ENCODE measurements around the gene BAIAP3.
"Not testable (repeated sequence)": the region's sequence is repeated elsewhere in the genome, so short reads cannot be mapped to it uniquely, and the experiment has no call there.

BAIAP3 gene, protein sequence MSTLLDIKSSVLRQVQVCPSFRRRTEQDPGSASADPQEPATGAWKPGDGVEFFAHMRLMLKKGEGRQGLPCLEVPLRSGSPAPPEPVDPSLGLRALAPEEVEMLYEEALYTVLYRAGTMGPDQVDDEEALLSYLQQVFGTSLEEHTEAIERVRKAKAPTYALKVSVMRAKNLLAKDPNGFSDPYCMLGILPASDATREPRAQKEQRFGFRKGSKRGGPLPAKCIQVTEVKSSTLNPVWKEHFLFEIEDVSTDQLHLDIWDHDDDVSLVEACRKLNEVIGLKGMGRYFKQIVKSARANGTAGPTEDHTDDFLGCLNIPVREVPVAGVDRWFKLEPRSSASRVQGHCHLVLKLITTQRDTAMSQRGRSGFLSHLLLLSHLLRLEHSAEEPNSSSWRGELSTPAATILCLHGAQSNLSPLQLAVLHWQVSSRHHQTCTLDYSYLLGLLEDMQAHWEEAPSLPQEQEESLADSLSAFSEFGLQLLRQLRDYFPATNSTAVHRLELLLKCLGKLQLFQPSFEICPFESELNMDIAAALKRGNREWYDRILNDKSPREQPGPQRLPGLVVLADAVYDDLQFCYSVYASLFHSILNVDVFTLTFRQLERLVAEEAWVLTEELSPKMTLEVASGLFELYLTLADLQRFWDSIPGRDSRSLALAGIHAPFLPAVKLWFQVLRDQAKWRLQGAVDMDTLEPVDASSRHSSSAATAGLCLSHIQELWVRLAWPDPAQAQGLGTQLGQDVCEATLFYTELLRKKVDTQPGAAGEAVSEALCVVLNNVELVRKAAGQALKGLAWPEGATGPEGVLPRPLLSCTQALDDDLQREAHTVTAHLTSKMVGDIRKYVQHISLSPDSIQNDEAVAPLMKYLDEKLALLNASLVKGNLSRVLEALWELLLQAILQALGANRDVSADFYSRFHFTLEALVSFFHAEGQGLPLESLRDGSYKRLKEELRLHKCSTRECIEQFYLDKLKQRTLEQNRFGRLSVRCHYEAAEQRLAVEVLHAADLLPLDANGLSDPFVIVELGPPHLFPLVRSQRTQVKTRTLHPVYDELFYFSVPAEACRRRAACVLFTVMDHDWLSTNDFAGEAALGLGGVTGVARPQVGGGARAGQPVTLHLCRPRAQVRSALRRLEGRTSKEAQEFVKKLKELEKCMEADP

DNA sequence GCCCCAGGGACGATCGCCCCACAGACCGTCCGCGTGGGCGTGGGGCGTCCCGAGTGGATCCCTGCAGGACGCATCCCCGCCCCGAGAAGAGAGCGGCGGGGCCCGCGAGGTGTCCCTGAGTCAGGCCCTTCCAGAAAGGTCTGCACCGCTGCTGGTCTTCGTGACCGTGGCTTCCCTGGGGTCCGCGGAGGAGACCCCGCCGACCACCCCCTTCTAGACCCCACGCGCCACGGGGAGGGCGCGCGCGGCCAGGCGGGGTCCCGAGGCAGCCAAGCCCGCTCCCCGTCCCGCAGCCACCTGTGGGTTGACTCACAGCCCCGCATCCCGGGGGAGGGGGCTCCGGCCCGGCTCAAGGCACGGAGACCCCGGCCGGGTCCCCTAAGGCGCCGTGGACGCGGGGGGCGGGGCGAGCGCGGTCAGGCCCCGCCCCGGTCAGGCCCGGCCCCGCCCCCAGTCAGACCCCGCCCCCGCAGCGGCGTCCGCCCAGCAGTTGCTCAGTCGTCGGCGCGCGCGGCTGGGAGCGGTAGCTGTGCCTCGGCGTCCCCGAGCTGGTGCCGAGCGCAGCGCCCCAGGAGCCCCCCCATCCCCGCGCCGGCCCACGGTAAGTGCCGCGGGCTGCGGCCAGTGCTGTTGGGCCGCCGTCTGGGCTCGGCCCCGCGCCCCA, at the start of gene BAIAP3:
Gene BAIAP3, plus strand, starts transcription at position 497 of the 664 bp plus-strand sequence. CDS start 4,905 bp downstream, outside the sequence.
- DNase-seq: peak; percentile 45

DNA sequence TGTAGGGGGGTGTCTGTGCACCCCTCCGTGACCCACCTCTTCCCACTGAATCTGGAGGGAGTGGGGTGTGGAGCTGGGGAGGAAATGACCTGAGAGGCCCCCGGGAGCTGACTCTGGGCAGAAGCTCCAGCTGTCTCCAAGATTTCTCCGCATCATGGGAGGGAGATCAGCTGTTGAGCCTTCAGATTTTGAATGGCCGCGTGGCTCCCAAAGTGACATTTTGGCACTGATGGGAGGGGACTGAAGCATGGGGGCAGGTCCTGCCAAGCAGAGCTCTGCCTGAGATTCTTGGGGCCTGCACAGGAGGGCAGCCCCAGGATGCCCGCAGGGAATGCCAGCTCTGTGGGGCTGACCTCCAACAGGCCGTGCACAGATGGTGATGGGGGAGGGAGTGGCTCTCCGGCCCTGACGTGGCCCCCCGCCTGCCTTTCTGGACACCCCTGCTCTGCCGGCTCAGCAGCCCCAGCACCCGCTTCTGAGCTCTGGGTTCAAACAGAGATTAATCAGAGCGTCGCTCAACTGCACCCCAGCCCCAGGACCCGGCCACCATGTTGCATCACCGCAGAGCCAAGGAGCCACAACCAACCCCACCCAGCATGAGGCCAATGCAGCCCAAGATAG, 49.3 kb upstream of the BAIAP3 start:
- no peak for DNase-seq

DNA sequence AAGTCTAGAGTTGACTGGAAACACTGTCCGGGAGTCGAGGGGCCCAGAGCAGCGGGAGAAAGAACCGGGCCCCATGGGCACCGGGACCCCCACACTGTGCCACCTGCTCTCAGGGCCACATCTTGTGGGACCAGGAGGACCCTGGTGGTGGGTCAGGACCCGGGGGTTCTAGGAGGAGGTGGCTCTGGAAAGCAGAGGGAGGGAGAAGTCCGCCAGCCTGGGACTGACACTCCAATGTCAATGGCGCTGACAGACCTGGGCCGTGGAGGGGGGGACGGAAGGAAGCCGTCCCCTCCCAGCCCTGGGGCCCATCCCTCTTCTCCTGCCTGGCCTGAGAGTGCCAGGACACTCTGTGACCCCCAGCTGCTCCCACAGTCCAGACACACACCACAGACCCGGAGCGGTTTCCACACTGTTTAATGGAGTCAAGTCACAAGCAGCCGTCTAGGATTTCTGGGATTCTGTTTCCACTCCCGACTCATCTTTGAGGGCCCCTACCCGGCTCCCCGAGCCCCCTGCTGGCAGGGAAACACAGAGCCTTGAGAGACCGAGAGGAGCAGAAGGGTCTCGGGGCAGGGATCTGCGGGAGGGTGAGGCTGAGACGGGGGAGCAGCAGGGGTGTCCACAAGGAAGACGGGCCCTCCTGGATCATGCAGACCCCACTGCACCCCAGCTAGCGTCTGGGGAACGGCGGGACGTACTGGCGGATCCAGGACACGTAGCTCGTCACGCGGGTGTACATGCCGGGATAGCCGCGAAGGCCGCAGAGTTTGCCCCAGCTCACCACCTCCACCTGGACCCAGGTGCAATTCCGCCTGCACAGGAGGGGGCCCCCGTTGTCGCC, 47.6 kb upstream of the BAIAP3 start:
- no peak for DNase-seq

DNA sequence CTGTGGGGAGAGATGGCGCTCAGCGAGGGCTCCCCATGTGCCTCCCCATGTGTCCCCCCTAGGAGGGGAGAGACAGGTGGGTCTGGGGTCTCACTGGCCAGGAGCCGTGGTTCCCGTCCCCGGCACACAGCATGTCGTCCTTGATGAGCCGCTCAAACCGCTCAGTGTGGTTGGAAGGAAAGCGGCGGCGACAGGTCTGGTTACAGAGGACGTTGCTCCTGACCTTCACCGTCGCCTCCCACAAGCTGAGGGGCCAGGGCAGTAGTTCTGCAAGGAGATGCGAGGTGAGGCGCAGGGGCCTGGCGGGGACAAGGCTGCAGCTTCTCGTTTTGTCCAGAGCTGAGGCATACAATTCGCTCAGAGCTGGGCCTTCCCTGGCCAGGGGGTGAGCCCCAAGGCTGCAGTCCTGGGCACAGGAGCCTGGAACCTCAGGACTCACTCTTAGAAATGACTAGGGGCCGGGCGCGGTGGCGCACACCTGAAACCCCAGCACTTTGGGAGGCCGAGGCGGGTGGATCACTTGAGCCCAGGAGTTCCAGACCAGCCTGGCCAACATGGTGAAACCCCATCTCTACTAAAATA, 46.8 kb upstream of the BAIAP3 start:
- DNase-seq: no peak

DNA sequence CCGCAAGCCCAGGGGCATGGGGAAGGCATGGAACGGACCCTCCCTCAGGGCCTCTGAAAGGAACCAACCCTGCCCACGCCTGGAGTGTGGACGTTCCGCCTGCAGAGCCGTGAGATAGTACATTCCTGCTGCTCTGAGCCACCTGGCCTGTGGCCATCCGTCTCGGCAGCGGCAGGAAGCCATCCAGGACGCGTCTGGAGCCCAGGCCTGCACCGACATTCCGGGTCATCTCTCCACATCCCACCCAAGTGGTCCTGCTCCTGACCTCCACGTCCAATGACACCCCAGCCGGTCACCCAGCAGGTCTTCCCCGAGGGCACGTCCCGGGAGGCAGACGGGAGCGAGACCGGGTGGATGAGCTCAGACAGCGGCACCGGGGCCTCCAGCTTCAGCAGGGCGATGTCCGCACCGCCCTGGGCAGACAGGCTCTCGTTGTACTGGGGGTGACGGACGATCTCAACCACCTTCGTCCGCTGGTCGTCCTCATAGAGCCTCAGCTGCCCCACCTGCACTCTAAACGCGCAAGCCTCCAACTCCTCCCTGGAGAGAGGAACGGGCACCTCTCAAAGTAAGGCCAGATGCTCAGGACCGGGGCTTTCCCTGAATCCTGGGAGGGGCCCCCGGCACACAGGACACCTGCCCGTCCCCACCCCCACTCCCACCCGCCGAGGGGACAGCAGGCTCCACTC, 45.3 kb upstream of the BAIAP3 start:
- no peak for DNase-seq

DNA sequence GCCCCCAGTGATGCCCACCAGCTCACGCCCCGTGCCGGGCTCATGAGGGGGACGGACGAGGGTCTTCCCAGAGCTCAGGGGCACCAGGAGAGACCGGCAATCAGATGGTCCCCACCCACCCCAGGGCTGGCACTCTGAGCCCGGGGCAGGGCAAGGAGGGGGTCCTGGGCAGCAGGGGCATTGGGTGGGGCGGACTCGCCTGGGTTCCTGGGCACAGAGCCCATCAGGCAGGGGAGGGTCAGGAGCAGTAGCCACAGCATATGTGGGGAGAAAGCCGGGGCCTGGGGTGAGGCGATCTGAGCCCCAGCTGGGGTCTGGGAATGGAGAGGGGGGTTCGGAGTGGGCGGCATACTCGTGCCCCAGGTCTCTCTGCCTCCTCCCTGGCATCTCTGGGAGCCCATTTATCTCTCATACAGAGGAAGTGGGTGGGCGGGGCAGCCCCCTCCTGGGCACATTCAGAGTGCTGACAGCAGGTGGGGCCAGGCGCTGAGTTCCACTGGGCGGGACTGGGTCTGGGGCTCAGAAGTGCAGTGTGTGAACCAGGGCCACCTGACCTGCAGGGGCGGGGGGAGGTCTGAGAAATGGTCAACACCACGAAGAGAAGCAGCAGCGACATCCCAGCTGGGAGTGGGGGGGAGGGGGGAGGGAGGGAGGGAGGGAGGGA, 44.5 kb upstream of the BAIAP3 start:
- DNase-seq: no peak

DNA sequence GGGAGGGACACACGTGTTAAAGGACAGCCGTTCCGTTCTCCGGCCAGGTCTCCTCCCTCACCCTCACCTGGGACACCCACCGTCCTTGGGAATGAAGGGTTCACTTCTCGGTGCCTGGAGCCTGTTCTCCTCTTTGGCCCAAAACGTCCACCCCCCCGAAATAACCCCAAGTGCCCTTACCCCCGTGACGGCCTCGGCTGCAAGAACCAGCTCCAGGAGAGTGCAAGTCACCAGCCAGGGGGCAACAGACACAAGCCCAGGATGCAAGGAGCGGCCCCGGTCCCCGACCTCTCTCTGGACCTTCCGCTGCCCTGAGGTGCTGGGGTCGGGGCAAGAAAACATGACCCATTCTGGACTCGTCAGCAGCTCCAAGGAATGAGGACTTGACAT, 44.0 kb upstream of the BAIAP3 start:
- no peak for DNase-seq

DNA sequence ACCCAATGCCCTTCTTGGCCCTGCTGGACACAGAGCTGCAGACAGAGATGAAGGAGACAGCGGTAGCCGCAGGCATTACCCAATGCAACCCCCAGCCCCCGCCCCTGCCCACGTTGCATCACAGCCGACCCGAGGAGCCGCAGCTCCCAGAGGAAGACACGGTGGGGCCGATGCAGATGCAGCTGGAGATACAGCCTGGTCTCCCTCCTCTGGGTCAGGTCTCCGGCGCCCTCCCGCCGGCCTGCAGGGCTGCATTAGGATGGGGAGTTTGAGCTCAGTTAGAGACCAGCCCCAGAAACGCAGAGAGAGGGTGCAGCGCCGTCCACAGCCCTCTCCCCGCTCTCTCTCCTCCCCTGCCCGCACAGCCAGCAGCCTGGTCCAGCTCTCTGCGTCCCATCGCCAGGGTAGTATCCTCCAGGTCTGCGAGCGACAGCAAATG, 43.4 kb upstream of the BAIAP3 start:
- DNase-seq: no peak

DNA sequence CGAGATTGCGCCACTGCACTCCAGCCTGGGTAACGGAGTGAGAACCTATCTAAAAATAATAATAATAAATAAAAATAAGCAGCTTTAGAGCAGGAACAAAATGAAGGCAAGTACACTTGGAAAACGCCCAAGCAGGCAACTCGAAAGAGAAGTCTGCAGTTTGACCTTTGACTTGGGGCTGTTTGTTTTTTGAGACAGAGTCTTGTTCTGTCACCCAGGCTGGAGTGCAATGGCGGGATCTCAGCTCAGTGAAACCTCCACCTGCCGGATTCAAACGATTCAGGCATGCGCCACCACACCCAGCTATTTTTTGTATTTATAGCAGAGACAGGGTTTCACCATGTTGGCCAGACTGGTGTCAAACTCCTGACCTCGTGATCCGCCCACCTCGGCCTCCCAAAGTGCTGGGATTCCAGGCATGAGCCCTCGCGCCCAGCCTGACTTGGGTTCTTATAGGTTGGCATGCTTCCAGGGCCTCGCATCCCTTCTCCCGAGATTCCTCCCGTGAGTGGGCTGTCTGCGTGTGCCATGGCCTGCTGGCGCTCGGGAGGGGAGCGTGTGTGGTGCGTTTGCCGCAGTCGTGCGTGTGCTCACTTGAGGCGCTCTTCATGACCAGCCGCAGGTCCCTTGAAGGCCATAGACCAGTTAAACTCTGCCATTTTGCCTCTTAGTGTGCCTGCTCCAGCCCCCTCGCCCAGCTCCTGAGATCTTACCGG, 42.4 kb upstream of the BAIAP3 start:
- DNase-seq: no peak

DNA sequence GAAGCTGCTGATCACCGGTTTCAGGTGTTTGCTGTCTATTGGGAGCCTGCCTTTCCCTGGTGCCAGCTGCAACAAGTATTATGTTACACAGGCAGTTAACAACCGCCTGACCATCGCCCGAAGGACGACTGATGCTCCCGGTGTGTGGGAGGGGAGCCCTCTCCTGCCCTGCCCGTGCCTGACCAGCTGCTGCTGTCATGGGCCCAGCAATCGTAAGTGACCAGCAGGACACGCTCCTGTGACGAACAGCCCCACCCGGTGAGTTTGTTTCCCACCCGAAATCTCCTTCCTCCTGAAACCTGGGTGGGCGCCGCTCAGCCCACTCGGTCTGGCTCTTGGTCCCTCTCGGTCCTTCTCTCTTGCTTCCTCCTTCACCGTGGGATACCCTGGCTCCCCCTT, 41.9 kb upstream of the BAIAP3 start:
- no peak for DNase-seq

DNA sequence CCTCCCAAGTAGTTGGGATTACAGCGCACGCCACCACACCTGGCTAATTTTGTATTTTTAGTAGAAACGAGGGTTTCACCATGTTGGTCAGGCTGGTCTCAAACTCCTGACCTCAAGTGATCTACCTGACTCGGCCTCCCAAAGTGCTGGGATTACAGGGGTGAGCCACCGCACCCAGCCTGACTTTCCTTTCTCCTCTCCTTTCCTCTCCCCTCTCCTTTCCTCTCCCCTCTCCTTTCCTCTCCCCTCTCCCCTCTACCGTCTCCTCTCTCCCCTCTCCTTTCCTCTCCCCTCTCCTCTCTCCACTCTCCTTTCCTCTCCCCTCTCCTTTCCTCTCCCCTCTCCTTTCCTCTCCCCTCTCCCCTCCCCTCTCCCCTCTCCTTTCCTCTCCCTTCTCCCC, 41.2 kb upstream of the BAIAP3 start:
- DNase-seq: not testable (repeated sequence)

DNA sequence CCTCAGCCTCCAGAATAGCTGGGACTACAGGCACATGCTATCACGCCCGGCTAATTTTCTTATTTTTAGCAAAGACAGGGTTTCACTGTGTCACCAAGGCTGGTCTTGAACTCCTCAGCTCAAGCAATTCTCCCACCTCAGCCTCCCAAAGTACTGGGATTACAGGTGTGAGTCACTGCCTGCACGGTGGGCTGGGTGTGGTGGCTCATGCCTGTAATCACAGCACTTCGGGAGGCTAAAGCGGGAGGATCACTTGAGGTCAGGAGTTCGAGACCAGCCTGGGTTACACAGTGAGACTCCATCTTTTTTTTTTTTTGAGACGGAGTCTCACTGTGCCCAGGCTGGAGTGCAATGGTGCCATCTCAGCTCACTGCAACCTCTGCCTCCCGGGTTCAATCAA, 40.6 kb upstream of the BAIAP3 start:
- not testable (repeated sequence) for DNase-seq

DNA sequence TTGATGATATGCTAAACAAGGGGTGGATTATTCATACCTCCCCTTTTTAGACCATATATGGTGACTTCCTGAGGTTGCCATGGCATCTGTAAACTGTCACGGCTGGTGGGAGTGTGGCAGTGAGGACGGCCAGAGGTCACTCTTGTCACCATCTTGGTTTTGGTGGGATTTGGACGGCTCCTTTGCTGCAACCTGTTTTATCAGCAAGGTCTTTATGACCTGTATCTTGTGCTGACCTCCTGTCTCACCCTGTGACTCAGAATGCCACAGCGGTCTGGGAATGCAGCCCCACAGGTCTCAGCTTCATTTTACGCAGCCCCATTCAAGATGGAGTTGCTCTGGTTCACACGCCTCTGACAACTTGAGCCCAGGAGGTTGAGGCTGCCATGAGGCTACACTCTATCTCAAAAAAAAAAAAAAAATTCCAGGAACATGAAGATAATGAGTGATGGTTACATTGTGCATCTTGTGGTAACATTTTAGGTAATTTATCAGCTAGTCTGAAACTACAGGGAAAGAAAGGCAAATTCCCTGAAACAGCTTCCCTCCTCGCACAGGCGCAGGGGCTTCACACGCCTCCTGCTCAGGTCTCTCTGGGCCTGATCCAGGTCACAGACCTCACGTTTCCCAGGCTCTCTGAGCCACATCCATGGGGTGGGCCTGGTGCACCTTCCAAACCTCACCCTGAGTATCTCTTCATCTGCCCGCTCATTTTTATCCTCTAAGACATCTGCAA, 39.4 kb upstream of the BAIAP3 start:
- no peak for DNase-seq

DNA sequence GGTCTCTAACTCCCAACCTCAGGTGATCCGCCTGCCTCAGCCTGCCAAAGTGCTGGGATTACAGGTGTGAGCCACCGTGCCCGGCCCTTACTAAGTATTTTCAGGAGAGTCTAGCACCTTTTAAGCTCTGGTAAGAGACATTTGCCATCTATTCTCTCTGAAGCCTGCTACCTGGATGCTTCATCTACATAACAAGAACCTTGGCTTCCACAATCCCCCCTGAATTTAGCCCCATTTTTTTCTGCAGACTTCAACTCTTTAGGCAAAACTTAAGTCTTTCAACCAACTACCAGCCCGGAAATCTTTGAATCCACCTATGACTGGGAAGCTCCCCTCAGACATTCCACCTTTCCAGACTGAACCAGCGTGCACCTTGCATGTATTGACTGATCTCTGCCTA, 38.0 kb upstream of the BAIAP3 start:
- no peak for DNase-seq

DNA sequence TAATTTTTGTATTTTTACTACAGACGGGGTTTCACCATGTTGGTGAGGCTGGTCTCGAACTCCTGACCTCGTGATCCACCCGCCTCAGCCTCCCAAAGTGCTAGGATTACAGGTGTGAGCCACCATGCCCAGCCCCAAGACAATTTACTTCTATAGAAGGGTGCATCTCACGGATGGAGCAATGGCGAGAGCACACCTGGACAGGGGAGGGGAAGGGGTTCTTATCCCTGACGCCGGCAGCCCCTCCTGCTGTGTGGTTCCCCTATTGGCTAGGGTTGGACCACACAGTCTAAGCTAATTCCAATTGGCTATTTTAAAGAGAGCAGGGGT, 36.8 kb upstream of the BAIAP3 start:
- not testable (repeated sequence) for DNase-seq

DNA sequence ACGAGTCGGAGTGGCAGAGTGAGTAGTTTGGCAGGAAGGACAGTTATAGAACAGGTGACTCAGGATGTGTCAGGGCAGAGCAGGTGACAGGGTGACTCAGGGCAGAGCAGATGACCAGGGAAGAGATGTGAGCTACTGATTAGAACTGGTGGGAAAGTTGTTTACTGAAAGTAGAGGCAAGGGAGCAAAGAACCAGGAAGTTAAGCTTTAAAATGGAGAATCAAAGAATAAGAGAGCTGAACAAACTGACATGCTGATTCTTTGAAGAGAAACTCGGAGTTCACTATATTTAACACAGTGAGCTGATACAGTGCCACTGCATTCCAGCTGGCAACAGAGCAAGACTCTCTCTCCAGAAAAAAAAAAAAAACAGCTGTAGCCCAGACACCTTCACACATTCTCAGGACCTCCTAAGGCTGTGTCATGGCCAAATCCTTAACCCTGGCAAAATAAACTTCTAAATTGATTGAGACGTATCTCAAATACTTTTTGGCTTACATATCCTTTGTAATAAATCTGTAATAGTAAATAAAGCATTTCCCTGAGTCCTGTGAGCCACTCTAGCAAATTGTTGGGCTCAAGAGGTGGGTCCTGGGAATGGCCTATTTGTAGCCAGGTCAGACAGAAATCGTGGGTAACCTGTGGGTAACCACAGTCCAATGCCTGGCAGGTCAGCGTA, 36.3 kb upstream of the BAIAP3 start:
- no peak for DNase-seq

DNA sequence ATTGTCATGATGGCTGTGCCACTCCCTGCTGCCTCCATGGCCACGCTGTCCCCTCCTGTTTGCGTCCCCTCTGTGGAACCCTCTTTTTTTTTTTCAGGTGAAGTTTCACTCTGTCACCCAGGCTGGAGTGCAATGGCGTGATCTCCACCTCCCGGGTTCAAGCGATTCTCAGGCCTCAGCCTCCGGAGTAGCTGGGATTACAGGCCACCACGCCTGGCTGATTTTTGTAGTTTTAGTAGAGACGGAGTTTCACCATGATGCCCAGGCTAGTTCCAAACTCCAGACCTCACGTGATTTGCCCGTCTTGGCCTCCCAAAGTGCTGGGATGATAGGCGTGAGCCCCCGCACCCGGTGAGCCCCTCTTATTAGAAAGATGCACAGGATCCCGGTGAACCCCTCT, 35.0 kb upstream of the BAIAP3 start:
- no peak for DNase-seq
